ENCODE measurements around the gene CCDC7.
"Not testable (repeated sequence)": the region's sequence is repeated elsewhere in the genome, so short reads cannot be mapped to it uniquely, and the experiment has no call there.

DNA sequence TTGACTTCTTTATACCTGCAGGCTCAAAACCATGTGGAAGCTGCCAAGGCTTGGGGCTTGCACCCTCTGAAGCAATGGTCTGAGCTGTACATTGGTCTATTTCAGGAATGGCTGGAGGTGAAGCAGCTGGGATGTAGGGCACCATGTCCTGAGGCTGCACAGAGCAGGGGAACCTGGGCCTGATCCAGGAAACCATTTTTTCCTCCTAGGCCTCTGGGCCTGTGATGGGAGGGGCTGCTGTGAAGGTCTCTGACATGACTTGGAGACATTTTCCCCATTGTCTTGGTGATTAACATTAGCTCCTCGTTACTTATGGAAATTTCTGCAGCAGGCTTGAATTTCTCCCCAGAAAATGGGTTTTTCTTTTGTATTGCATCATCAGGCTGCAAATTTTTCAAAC lies 211.5 kb downstream of the CCDC7 start:
- TF ChIP-seq, protein P1, sequence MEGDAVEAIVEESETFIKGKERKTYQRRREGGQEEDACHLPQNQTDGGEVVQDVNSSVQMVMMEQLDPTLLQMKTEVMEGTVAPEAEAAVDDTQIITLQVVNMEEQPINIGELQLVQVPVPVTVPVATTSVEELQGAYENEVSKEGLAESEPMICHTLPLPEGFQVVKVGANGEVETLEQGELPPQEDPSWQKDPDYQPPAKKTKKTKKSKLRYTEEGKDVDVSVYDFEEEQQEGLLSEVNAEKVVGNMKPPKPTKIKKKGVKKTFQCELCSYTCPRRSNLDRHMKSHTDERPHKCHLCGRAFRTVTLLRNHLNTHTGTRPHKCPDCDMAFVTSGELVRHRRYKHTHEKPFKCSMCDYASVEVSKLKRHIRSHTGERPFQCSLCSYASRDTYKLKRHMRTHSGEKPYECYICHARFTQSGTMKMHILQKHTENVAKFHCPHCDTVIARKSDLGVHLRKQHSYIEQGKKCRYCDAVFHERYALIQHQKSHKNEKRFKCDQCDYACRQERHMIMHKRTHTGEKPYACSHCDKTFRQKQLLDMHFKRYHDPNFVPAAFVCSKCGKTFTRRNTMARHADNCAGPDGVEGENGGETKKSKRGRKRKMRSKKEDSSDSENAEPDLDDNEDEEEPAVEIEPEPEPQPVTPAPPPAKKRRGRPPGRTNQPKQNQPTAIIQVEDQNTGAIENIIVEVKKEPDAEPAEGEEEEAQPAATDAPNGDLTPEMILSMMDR (conservative IDR thresholded peaks at IDR 0.05): not testable (repeated sequence)
- not testable (repeated sequence) for TF ChIP-seq EZH2 (IDR thresholded peaks at IDR 0.05; ENCODE audit: low read depth)
